GM23338 (cell line): ENCODE data around the gene ZP2. TPM values are rescaled to one million over a fixed set of nuclear protein-coding genes. Genes with fewer than 3 reads are reported as not detected.

Experiments used
- ATAC-seq: fragments of 200-7000 bp; cut with Tn5 transposase; 3 replicates; pipeline ENCODE4 v1.9.1; 2020
- DNase-seq: peaks from one replicate; pipeline ENCODE4 v3.0.0-alpha.2; 2015; ENCODE audit warnings: low spot score
- H2AFZ ChIP-seq: fragments of 200-600 bp; sonication (generic); 2 replicates; pipeline ENCODE4 v1.8.0; 2016; ENCODE audit warnings: antibody characterized with exemption, mild to moderate bottlenecking, moderate library complexity
- H3F3A ChIP-seq: fragments of 200-600 bp; sonication (generic); replicated peaks from 2 replicates; pipeline ENCODE4 v1.8.0; 2017; ENCODE audit warnings: antibody characterized with exemption, mixed run types, low read depth
- H3K27ac ChIP-seq: fragments of 200-600 bp; sonication (generic); 2 replicates; pipeline ENCODE4 v1.6.1; 2016; ENCODE audit warnings: low read depth
- H3K27me3 ChIP-seq: fragments of 200-600 bp; sonication (generic); 2 replicates; pipeline ENCODE4 v1.8.0; 2016; ENCODE audit warnings: mild to moderate bottlenecking, mixed run types, moderate library complexity; ENCODE audit not compliant: insufficient read depth
- H3K36me3 ChIP-seq: fragments of 200-600 bp; sonication (generic); 2 replicates; pipeline ENCODE4 v1.8.0; 2016; ENCODE audit warnings: mild to moderate bottlenecking; ENCODE audit not compliant: insufficient read depth
- H3K4me1 ChIP-seq: fragments of 200-600 bp; sonication (generic); 2 replicates; pipeline ENCODE4 v1.8.0; 2016; ENCODE audit warnings: mild to moderate bottlenecking, moderate library complexity; ENCODE audit not compliant: insufficient read depth
- H3K4me2 ChIP-seq: fragments of 200-600 bp; sonication (generic); 2 replicates; pipeline ENCODE4 v1.7.1; 2017; ENCODE audit warnings: mixed run types
- H3K4me3 ChIP-seq: fragments of 200-600 bp; sonication (generic); 2 replicates; pipeline ENCODE4 v1.6.1; 2016; ENCODE audit warnings: mixed run types
- H3K79me2 ChIP-seq: fragments of 200-600 bp; sonication (generic); replicated peaks from 2 replicates; pipeline ENCODE4 v1.8.0; 2017; ENCODE audit warnings: mild to moderate bottlenecking; ENCODE audit not compliant: insufficient read depth
- H3K9me2 ChIP-seq: fragments of 200-600 bp; sonication (generic); 2 replicates; pipeline ENCODE4 v1.8.0; 2017; ENCODE audit not compliant: insufficient read depth
- H4K20me1 ChIP-seq: fragments of 200-600 bp; sonication (generic); replicated peaks from 2 replicates; pipeline ENCODE4 v1.8.0; 2017; ENCODE audit warnings: mild to moderate bottlenecking; ENCODE audit not compliant: insufficient read depth
- H3K27ac Mint-ChIP-seq: 2 replicates; pipeline ENCODE4 v1.8.0; 2020; ENCODE audit warnings: inconsistent platforms, mild to moderate bottlenecking, moderate library complexity, mixed read lengths
- H3K27me3 Mint-ChIP-seq: 3 replicates; pipeline ENCODE4 v1.8.0; 2022; ENCODE audit warnings: low read depth, mild to moderate bottlenecking, moderate library complexity, mixed read lengths, inconsistent platforms; ENCODE audit not compliant: insufficient read depth, poor library complexity
- H3K36me3 Mint-ChIP-seq: 3 replicates; pipeline ENCODE4 v1.8.0; 2021; ENCODE audit warnings: low read depth, mild to moderate bottlenecking, inconsistent platforms, moderate library complexity, mixed read lengths
- H3K4me1 Mint-ChIP-seq: 3 replicates; pipeline ENCODE4 v1.8.0; 2020; ENCODE audit warnings: mild to moderate bottlenecking, inconsistent platforms, mixed read lengths
- H3K4me3 Mint-ChIP-seq: 3 replicates; pipeline ENCODE4 v1.8.0; 2021; ENCODE audit warnings: moderate library complexity, mild to moderate bottlenecking, inconsistent platforms, mixed read lengths
- H3K9me3 Mint-ChIP-seq: 3 replicates; pipeline ENCODE4 v1.8.0; 2020; ENCODE audit warnings: moderate library complexity, mild to moderate bottlenecking, inconsistent platforms, mixed read lengths
- CTCF ChIP-seq, 2 experiments: fragments of 200-600 bp in 1 of 2; sonication (generic) in 1 of 2; conservative IDR thresholded peaks; 2 replicates each; pipeline versions ENCODE4 v1.5.1 to v1.6.1; 2016 to 2017; ENCODE audit warnings: antibody characterized with exemption in 2 of 2, low read depth in 2 of 2, mild to moderate bottlenecking in 2 of 2, moderate library complexity in 1 of 2
- ETS1 ChIP-seq: IDR thresholded peaks from 2 replicates; pipeline ENCODE4 v1.6.1; 2016; ENCODE audit warnings: antibody characterized with exemption
- EZH2 ChIP-seq: fragments of 200-600 bp; sonication (generic); IDR thresholded peaks from one replicate; pipeline ENCODE4 v1.8.0; 2017; ENCODE audit warnings: antibody characterized with exemption, mild to moderate bottlenecking, low read depth; ENCODE audit not compliant: unreplicated experiment
- EZH2phosphoT487 ChIP-seq: fragments of 200-600 bp; sonication (generic); IDR thresholded peaks from one replicate; pipeline ENCODE4 v1.8.1; 2018; ENCODE audit warnings: antibody characterized with exemption; ENCODE audit not compliant: unreplicated experiment
- ZNF114 ChIP-seq: fragments of 250-450 bp; sonication (Bioruptor Pico); IDR thresholded peaks from 2 replicates; pipeline ENCODE4 v1.5.0; 2020; ENCODE audit warnings: mild to moderate bottlenecking, moderate library complexity
- ZNF331 ChIP-seq: fragments of 250-450 bp; sonication (Bioruptor Pico); IDR thresholded peaks from 2 replicates; pipeline ENCODE4 v1.5.0; 2020; ENCODE audit warnings: low read depth, mild to moderate bottlenecking, moderate library complexity
- polyA plus RNA-seq: library from polyadenylated mRNA; unstranded; fragments of >200 nt; fragmentation: Nextera tagmentation; extraction: Ambion mirVana; gene quantifications from 2 replicates; pipeline ENCODE4 v1.2.1, GENCODE V29; 2016
- total RNA-seq: library from RNA; depleted of rRNA; stranded (reverse); fragments of >200 nt; shearing (Covaris generic); gene quantifications from 2 replicates; pipeline ENCODE4 v1.2.3, GENCODE V29; 2014
- TF ChIP-seq, protein P1 (sequence below): IDR thresholded peaks from one replicate; pipeline ENCODE4 v1.6.1; 2018; ENCODE audit warnings: antibody characterized with exemption; ENCODE audit not compliant: unreplicated experiment

ZP2 gene
- total and polyA plus RNA-seq, 2 experiments from 2014 or later: not detected

- no peaks in the 10 kb centered on the region for H3K27me3 ChIP-seq
- H3K4me1 ChIP-seq: no peaks in the 10 kb centered on the region
- no peaks in the 10 kb centered on the region for H3K36me3 ChIP-seq
- Mint-ChIP-seq H3K4me1 (no peaks in the 10 kb centered on the region), H3K27me3 (peaks cover 4% of the 10 kb centered on the region), H3K36me3 (no peaks in the 10 kb centered on the region), H3K4me3 (no peak overlapping the region), H3K27ac (no peak overlapping the region), H3K9me3 (no peaks in the 10 kb centered on the region)
- no peak overlapping the region for H3K27ac ChIP-seq
- no peaks in the 10 kb centered on the region for H3F3A ChIP-seq
- ATAC-seq: no peak
- no peak overlapping the region for H3K4me2 ChIP-seq
- no peak for DNase-seq
- H3K9me2 ChIP-seq: peaks cover 8% of the 10 kb centered on the region; the same call in 1 of the 2 replicates
- TF ChIP-seq EZH2phosphoT487: no peak
- H4K20me1 ChIP-seq: no peaks in the 10 kb centered on the region
- H3K79me2 ChIP-seq: no peaks in the 10 kb centered on the region
- no peak overlapping the region for H3K4me3 ChIP-seq
- H2AFZ ChIP-seq: no peak overlapping the region
Observed at GRCh38 chr16:21205303-21205702, 6.1 kb downstream of the ZP2 start.

DNA sequence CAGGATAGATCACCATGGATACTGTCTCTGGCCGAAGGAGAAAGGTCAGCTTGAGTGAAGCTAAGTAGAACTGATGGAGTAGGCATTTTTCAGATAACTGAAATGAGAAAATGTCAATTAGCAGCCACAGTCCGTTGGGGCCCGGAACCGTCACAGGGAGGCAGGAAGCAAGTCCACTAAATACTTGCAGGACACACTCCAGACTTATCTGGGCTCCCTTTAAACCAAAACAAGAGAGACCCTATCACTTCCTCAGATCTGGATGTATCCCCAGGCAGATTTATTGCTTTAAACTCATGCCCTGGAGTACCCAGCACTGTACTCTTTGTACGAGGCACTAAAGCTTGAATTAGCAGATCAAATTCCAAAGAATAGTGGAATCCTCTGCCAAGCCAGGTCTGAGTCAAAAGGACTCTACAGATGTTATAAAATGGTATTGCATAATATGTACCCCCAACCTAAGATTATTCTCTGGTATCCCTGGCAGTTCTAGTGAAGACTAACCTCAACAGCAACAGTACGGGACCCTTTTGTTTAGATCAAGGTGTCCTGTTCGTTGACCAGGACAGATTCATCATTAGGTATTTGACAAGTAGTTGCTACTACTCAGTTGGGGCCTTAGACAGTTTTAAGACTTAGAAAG is 8.1 kb downstream of the ZP2 start:
- ATAC-seq (no peak), DNase-seq (no peak)
- Histone ChIP-seq H3K4me1 (no peaks in the 10 kb centered on the region), H3K36me3 (no peaks in the 10 kb centered on the region), H4K20me1 (no peaks in the 10 kb centered on the region), H3F3A (no peaks in the 10 kb centered on the region), H3K9me2 (peaks cover 15% of the 10 kb centered on the region), H3K27me3 (no peaks in the 10 kb centered on the region), H2AFZ (no peak overlapping the region), H3K79me2 (no peaks in the 10 kb centered on the region), H3K27ac (no peak overlapping the region), H3K4me3 (no peak overlapping the region), H3K4me2 (no peak overlapping the region)
- no peak overlapping the region for H3K4me3 Mint-ChIP-seq
- TF ChIP-seq EZH2phosphoT487 (no peak), ZNF114 (CRISPR knock-in tag) (no peak)
- no peaks in the 10 kb centered on the region for H3K36me3 Mint-ChIP-seq
- no peak overlapping the region for H3K27ac Mint-ChIP-seq
- peaks cover 4% of the 10 kb centered on the region for H3K27me3 Mint-ChIP-seq
- H3K4me1 Mint-ChIP-seq: no peaks in the 10 kb centered on the region
- H3K9me3 Mint-ChIP-seq: no peaks in the 10 kb centered on the region

GRCh38 chr16:21199607-21200218 is 11.7 kb downstream of the ZP2 start:
- Histone ChIP-seq H3K27me3 (no peaks in the 10 kb centered on the region), H3K4me1 (no peaks in the 10 kb centered on the region), H3K27ac (no peak overlapping the region), H3K9me2 (peaks cover 16% of the 10 kb centered on the region; the same call in 1 of the 2 replicates), H4K20me1 (no peaks in the 10 kb centered on the region), H3K4me3 (no peak overlapping the region), H2AFZ (no peak overlapping the region), H3K36me3 (no peaks in the 10 kb centered on the region), H3F3A (no peaks in the 10 kb centered on the region), H3K79me2 (no peaks in the 10 kb centered on the region), H3K4me2 (no peak overlapping the region)
- Mint-ChIP-seq H3K4me3 (no peak overlapping the region), H3K9me3 (no peaks in the 10 kb centered on the region), H3K36me3 (no peaks in the 10 kb centered on the region), H3K27ac (no peak overlapping the region), H3K27me3 (peaks cover 6% of the 10 kb centered on the region), H3K4me1 (no peaks in the 10 kb centered on the region)
- DNase-seq: no peak
- no peak for ATAC-seq
- no peak for TF ChIP-seq ZNF114 (CRISPR knock-in tag)
- TF ChIP-seq CTCF (conservative IDR thresholded peaks at IDR 0.05; ENCODE audit: low read depth in 2 of 2): no peak
- TF ChIP-seq, protein P1, sequence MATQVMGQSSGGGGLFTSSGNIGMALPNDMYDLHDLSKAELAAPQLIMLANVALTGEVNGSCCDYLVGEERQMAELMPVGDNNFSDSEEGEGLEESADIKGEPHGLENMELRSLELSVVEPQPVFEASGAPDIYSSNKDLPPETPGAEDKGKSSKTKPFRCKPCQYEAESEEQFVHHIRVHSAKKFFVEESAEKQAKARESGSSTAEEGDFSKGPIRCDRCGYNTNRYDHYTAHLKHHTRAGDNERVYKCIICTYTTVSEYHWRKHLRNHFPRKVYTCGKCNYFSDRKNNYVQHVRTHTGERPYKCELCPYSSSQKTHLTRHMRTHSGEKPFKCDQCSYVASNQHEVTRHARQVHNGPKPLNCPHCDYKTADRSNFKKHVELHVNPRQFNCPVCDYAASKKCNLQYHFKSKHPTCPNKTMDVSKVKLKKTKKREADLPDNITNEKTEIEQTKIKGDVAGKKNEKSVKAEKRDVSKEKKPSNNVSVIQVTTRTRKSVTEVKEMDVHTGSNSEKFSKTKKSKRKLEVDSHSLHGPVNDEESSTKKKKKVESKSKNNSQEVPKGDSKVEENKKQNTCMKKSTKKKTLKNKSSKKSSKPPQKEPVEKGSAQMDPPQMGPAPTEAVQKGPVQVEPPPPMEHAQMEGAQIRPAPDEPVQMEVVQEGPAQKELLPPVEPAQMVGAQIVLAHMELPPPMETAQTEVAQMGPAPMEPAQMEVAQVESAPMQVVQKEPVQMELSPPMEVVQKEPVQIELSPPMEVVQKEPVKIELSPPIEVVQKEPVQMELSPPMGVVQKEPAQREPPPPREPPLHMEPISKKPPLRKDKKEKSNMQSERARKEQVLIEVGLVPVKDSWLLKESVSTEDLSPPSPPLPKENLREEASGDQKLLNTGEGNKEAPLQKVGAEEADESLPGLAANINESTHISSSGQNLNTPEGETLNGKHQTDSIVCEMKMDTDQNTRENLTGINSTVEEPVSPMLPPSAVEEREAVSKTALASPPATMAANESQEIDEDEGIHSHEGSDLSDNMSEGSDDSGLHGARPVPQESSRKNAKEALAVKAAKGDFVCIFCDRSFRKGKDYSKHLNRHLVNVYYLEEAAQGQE: no peak
- TF ChIP-seq EZH2: no peak
- TF ChIP-seq ZNF331 (CRISPR knock-in tag): no peak
- TF ChIP-seq EZH2phosphoT487: no peak
- no peak for TF ChIP-seq ETS1
